ENCODE data around the gene EXT2. TPM values are rescaled to one million over a fixed set of nuclear protein-coding genes. Genes with fewer than 3 reads are reported as not detected.

EXT2 gene
- polyA plus RNA-seq, 1 experiment = 171 TPM

- H3K36me3 ChIP-seq (ENCODE audit: control insufficient read depth, insufficient read depth, low read length) = peaks cover 1% of the 10 kb centered on the region; the same call in 1 of the 2 replicates
- no peak for TF ChIP-seq CTCF (IDR thresholded peaks at IDR 0.05; ENCODE audit: insufficient read depth, low read depth, low read length)
- no peak overlapping the region for H3K4me3 ChIP-seq (ENCODE audit: low read depth, low read length)
- ChIA-PET CTCF (interaction anchor here (3.9 kb wide), 1 partner anchor 15 kb away, joined by 16 read pairs; no protein-coding TSS in a partner anchor), POLR2A (no interaction called here)
- no peak for DNase-seq (ENCODE audit: low read depth)
- no peaks in the 10 kb centered on the region for H3K27me3 ChIP-seq (ENCODE audit: control insufficient read depth, insufficient read depth, low read length)
Measured at GRCh38 chr11:44271286-44271685, 175.8 kb downstream of the EXT2 start.

- Histone ChIP-seq H3K27me3 (ENCODE audit: control insufficient read depth, insufficient read depth, low read length) (no peaks in the 10 kb centered on the region), H3K4me3 (ENCODE audit: low read depth, low read length) (no peak overlapping the region), H3K36me3 (ENCODE audit: control insufficient read depth, insufficient read depth, low read length) (no peaks in the 10 kb centered on the region; the same call in 1 of the 2 replicates)
- no peak for TF ChIP-seq CTCF (IDR thresholded peaks at IDR 0.05; ENCODE audit: insufficient read depth, low read depth, low read length)
- POLR2A ChIA-PET = no interaction called here
- CTCF ChIA-PET = interaction anchor here (1.5 to 1.9 kb wide), 2 partner anchors 11 to 143 kb away, joined by 5 to 7 read pairs; no protein-coding TSS in a partner anchor
- no peak for DNase-seq (ENCODE audit: low read depth)
Measured at GRCh38 chr11:44274404-44274803, 178.9 kb downstream of the EXT2 start.

- no peaks in the 10 kb centered on the region; the same call in 1 of the 2 replicates for H3K36me3 ChIP-seq (ENCODE audit: control insufficient read depth, insufficient read depth, low read length)
- H3K27me3 ChIP-seq (ENCODE audit: control insufficient read depth, insufficient read depth, low read length) = no peaks in the 10 kb centered on the region
- H3K4me3 ChIP-seq (ENCODE audit: low read depth, low read length) = no peak overlapping the region
- TF ChIP-seq CTCF (IDR thresholded peaks at IDR 0.05; ENCODE audit: insufficient read depth, low read depth, low read length) = no peak
- ChIA-PET POLR2A (no interaction called here), CTCF (interaction anchor here (1.1 to 3.7 kb wide), 2 partner anchors 8 to 11 kb away, joined by 5 to 28 read pairs; no protein-coding TSS in a partner anchor)
- no peak for DNase-seq (ENCODE audit: low read depth)
Measured at GRCh38 chr11:44275241-44275640, 179.8 kb downstream of the EXT2 start.

- no peak for DNase-seq (ENCODE audit: low read depth)
- ChIA-PET POLR2A (no interaction called here), CTCF (interaction anchor here (1.1 to 3.7 kb wide), 3 partner anchors 9 to 143 kb away, joined by 4 to 28 read pairs (median 5); no protein-coding TSS in a partner anchor)
Measured at GRCh38 chr11:44275961-44276550, 180.6 kb downstream of the EXT2 start.

More at GRCh38 chr11:44275961-44276550, 180.6 kb downstream of the EXT2 start:
- Histone ChIP-seq H3K4me3 (ENCODE audit: low read depth, low read length) (no peak overlapping the region), H3K36me3 (ENCODE audit: control insufficient read depth, insufficient read depth, low read length) (no peaks in the 10 kb centered on the region; the same call in 1 of the 2 replicates), H3K27me3 (ENCODE audit: control insufficient read depth, insufficient read depth, low read length) (no peaks in the 10 kb centered on the region)
- no peak for TF ChIP-seq CTCF (IDR thresholded peaks at IDR 0.05; ENCODE audit: insufficient read depth, low read depth, low read length)

Data from BJ (cell line).